Measurements from ENCODE around the gene CD2BP2. TPM values are rescaled to one million over a fixed set of nuclear protein-coding genes. Genes with fewer than 3 reads are reported as not detected.
A peak's percentile ranks its signal among the peaks of the same experiment; 100 is the strongest.

The CD2BP2 gene
- total RNA-seq, 2 donors from 2014 or later: 32.9 to 46.4 TPM

- under 1% methylated on average over 40 of the region's 40 CpGs for WGBS
- DNase-seq (ENCODE audit: low spot score): peak; percentile 99
- Histone ChIP-seq H3K27ac (peak within 1 kb of the TSS; percentile 89 to 90), H3K4me3 (peak within 1 kb of the TSS; percentile 68 to 83), H3K27me3 (replicated peaks; ENCODE audit: insufficient read depth) (no peaks in the 10 kb centered on the region), H3K9me3 (no peaks in the 10 kb centered on the region), H3K4me1 (replicated peaks) (peaks cover 19% of the 10 kb centered on the region), H3K36me3 (no peaks in the 10 kb centered on the region)
- TF ChIP-seq POLR2A (IDR thresholded peaks at IDR 0.05): peak; percentile 78
- TF ChIP-seq CTCF (IDR thresholded peaks at IDR 0.05): peak in 2 of 4 experiments; percentile 43 to 75
- TF ChIP-seq POLR2AphosphoS5 (IDR thresholded peaks at IDR 0.05): peak; percentile 89
- intact Hi-C loops (cut with DNase I): loop anchor here (10.0 kb wide), 1 partner anchor 276 kb away; the partner anchor contains the start of genes TBX6 and YPEL3
Measured at GRCh38 chr16:30370456-30371247, 15.5 kb upstream of the CD2BP2 start, which contains the start of gene TBC1D10B. TSS of gene TBC1D10B (minus strand) at chr16:30370494. CDS start at chr16:30370183, 311 bp downstream.

GRCh38 chr16:30369938-30370455 lies 14.9 kb upstream of the CD2BP2 start:
- WGBS: 2% methylated on average over 43 of the region's 76 CpGs
- peak in 1 of 4 experiments; percentile 3 for TF ChIP-seq CTCF (IDR thresholded peaks at IDR 0.05)
- TF ChIP-seq POLR2AphosphoS5 (IDR thresholded peaks at IDR 0.05): no peak
- no peak for TF ChIP-seq POLR2A (IDR thresholded peaks at IDR 0.05)
- peaks cover 19% of the 10 kb centered on the region for H3K4me1 ChIP-seq (replicated peaks)
- DNase-seq (ENCODE audit: low spot score): no peak
- no peaks in the 10 kb centered on the region for H3K36me3 ChIP-seq
- intact Hi-C loops (cut with DNase I): loop anchor here (10.0 kb wide), 1 partner anchor 275 kb away; the partner anchor contains the start of genes TBX6 and YPEL3
- peak overlapping the region; percentile 68 to 83 for H3K4me3 ChIP-seq
- H3K27ac ChIP-seq: peak overlapping the region; percentile 74 to 85
- no peaks in the 10 kb centered on the region for H3K27me3 ChIP-seq (replicated peaks; ENCODE audit: insufficient read depth)
- H3K9me3 ChIP-seq: no peaks in the 10 kb centered on the region

- Histone ChIP-seq H3K36me3 (no peaks in the 10 kb centered on the region), H3K27me3 (replicated peaks; ENCODE audit: insufficient read depth) (no peaks in the 10 kb centered on the region), H3K27ac (peak overlapping the region; percentile 74 to 85), H3K4me3 (peak overlapping the region; percentile 68 to 83), H3K4me1 (replicated peaks) (peaks cover 19% of the 10 kb centered on the region), H3K9me3 (no peaks in the 10 kb centered on the region)
- intact Hi-C loops (cut with DNase I): no loop called here
- WGBS: under 1% methylated on average over 32 of the region's 45 CpGs
- DNase-seq (ENCODE audit: low spot score): no peak
- TF ChIP-seq CTCF (IDR thresholded peaks at IDR 0.05) (no peak), POLR2AphosphoS5 (IDR thresholded peaks at IDR 0.05) (peak; percentile 5)
Measured at GRCh38 chr16:30369091-30369937, 14.2 kb upstream of the CD2BP2 start.

- H3K27ac ChIP-seq: peak overlapping the region; percentile 74 to 85
Measured at GRCh38 chr16:30368792-30369090, 13.6 kb upstream of the CD2BP2 start.

More at GRCh38 chr16:30368792-30369090, 13.6 kb upstream of the CD2BP2 start:
- no peak for TF ChIP-seq POLR2A (IDR thresholded peaks at IDR 0.05)
- TF ChIP-seq CTCF (IDR thresholded peaks at IDR 0.05): no peak
- no peak for TF ChIP-seq POLR2AphosphoS5 (IDR thresholded peaks at IDR 0.05)
- intact Hi-C loops (cut with DNase I): no loop called here
- H3K9me3 ChIP-seq: no peaks in the 10 kb centered on the region
- WGBS: 11% methylated on average over 4 of the region's 4 CpGs
- H3K4me1 ChIP-seq (replicated peaks): peaks cover 19% of the 10 kb centered on the region
- H3K27me3 ChIP-seq (replicated peaks; ENCODE audit: insufficient read depth): no peaks in the 10 kb centered on the region
- DNase-seq (ENCODE audit: low spot score): no peak
- H3K36me3 ChIP-seq: no peaks in the 10 kb centered on the region
- H3K4me3 ChIP-seq: peak overlapping the region; percentile 68 to 83
